ENCODE measurements around the gene LRRC72.

DNA sequence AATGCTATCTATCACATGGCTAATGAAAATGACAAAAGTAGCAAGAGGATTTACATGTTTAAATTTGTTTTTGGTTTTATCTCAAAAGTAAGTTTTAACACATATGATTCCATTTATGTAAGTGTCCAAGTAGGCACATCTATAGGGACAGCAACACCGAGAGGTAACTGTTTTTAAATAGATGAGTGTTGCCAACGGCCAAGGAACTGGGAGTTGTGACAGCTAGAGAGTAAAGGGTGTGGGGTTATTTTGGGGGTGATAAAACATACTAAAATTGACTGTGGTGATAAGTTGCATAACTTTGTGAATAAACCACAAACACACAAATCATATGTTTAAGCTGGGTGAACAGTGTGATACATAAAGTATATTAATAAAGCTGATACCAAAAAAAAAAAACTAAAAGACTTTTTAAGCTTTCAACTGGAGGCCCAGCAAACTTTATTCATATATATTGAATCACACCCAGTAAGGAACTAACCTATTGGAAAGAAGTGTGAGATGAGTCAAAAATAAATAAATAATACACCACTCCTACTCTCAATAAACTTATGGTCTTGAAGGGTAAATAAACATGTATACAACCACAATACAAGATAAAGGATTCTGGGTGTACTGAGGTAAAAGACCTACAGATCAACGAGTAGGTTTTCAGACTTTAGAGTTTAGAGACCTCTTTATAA lies 33.0 kb downstream of the LRRC72 start:
- TF ChIP-seq, protein P1, sequence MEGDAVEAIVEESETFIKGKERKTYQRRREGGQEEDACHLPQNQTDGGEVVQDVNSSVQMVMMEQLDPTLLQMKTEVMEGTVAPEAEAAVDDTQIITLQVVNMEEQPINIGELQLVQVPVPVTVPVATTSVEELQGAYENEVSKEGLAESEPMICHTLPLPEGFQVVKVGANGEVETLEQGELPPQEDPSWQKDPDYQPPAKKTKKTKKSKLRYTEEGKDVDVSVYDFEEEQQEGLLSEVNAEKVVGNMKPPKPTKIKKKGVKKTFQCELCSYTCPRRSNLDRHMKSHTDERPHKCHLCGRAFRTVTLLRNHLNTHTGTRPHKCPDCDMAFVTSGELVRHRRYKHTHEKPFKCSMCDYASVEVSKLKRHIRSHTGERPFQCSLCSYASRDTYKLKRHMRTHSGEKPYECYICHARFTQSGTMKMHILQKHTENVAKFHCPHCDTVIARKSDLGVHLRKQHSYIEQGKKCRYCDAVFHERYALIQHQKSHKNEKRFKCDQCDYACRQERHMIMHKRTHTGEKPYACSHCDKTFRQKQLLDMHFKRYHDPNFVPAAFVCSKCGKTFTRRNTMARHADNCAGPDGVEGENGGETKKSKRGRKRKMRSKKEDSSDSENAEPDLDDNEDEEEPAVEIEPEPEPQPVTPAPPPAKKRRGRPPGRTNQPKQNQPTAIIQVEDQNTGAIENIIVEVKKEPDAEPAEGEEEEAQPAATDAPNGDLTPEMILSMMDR (IDR thresholded peaks at IDR 0.05) = no peak
- no peak for TF ChIP-seq POLR2A (IDR thresholded peaks at IDR 0.05)
